Upper lobe of left lung (tissue), 6 donors: ENCODE results near the gene CDC73. TPM values are rescaled to one million over a fixed set of nuclear protein-coding genes. Genes with fewer than 3 reads are reported as not detected.

Experiments
- ATAC-seq, 2 donors: fragments of 200-7000 bp; cut with Tn5 transposase; one replicate each; pipeline ENCODE4 v1.9.1; 2022; ENCODE audit warnings: mild to moderate bottlenecking in 2 of 2, moderate library complexity in 2 of 2; ENCODE audit not compliant: low FRiP score in 2 of 2
- DNase-seq, 2 donors: peaks; one replicate each; pipeline ENCODE4 v3.0.0-alpha.2; 2019 to 2020
- H3K27ac ChIP-seq, 4 donors: fragments of 200-600 bp; sonication (generic); one replicate each; pipeline ENCODE4 v1.5.1; 2016 to 2019
- H3K27me3 ChIP-seq, 4 donors: fragments of 200-600 bp; sonication (generic); one replicate each; pipeline ENCODE4 v1.5.1; 2017 to 2019
- H3K36me3 ChIP-seq, 4 donors: fragments of 200-600 bp; sonication (generic); one replicate each; pipeline ENCODE4 v1.5.1; 2016 to 2019
- H3K4me1 ChIP-seq, 4 donors: fragments of 200-600 bp; sonication (generic); one replicate each; pipeline ENCODE4 v1.5.1; 2018 to 2019
- H3K4me3 ChIP-seq, 4 donors: fragments of 200-600 bp; sonication (generic); one replicate each; pipeline ENCODE4 v1.5.1; 2017 to 2019; ENCODE audit warnings: mild to moderate bottlenecking in 2 of 4, moderate library complexity in 1 of 4
- H3K9me3 ChIP-seq, 4 donors: fragments of 200-600 bp; sonication (generic); one replicate each; pipeline ENCODE4 v1.5.1; 2018 to 2019
- CTCF ChIP-seq, 6 experiments: fragments of 450-650 bp in 4 of 6; fragments of 200-600 bp in 2 of 6; sonication (generic) in 2 of 6; IDR thresholded peaks; one replicate each; pipeline ENCODE4 v1.5.1; 2016 to 2019; ENCODE audit warnings: antibody characterized with exemption in 6 of 6
- EP300 ChIP-seq, 4 donors: sonication (generic); formaldehyde crosslinking; IDR thresholded peaks; one replicate each; pipeline ENCODE4 v1.5.1; 2017; ENCODE audit warnings: antibody characterized with exemption in 4 of 4, control low read depth in 2 of 4
- POLR2A ChIP-seq, 4 donors: fragments of 450-650 bp; IDR thresholded peaks; one replicate each; pipeline ENCODE4 v1.5.1; 2016 to 2017; ENCODE audit warnings: antibody characterized with exemption in 4 of 4, mild to moderate bottlenecking in 2 of 4
- POLR2AphosphoS5 ChIP-seq, 2 donors: sonication (generic); formaldehyde crosslinking; IDR thresholded peaks; one replicate each; pipeline ENCODE4 v1.5.1; 2017; ENCODE audit warnings: antibody characterized with exemption in 2 of 2
- WGBS, 2 donors: methylation state at CpG; one replicate each; pipeline ENCODE4 v1.1.5; 2017 to 2018; 5-methylcytosine and 5-hydroxymethylcytosine counted together
- total RNA-seq, 6 donors: library from RNA; depleted of rRNA in 4 of 6; stranded (reverse); fragments of >200 nt in 4 of 6; gene quantifications; one replicate each; pipeline versions ENCODE4 v1.1.0 to v1.2.1, GENCODE V29; 2016 to 2021
- donor health status: DM: no; HTN: no; CAD: no; lungs with moderate emphysema.
- donor health status: DM: no; HTN: yes; CAD: no; lungs with severe emphysema.

CDC73 gene
- total RNA-seq, 6 donors from 2014 or later = 35.1 to 77.5 (median 47.5) TPM

- Histone ChIP-seq H3K9me3 (no peaks in the 10 kb centered on the region), H3K27ac (no peak overlapping the region), H3K4me1 (no peaks in the 10 kb centered on the region), H3K27me3 (no peaks in the 10 kb centered on the region), H3K36me3 (peaks cover 4 to 36% (median 7%) of the 10 kb centered on the region in 4 donors), H3K4me3 (no peak overlapping the region)
- 92 to 93% methylated on average over 15 of the region's 15 CpGs for whole genome bisulfite sequencing, 2 donors
- DNase-seq (peak in 1 of 2 donors; percentile 8), ATAC-seq (no peak)
- TF ChIP-seq CTCF (IDR thresholded peaks at IDR 0.05) (no peak), POLR2A (IDR thresholded peaks at IDR 0.05) (no peak), POLR2AphosphoS5 (IDR thresholded peaks at IDR 0.05) (no peak), EP300 (IDR thresholded peaks at IDR 0.05) (no peak)
These were observed 115.6 kb downstream of the CDC73 start for GRCh38 chr1:193237381-193237978.

DNA sequence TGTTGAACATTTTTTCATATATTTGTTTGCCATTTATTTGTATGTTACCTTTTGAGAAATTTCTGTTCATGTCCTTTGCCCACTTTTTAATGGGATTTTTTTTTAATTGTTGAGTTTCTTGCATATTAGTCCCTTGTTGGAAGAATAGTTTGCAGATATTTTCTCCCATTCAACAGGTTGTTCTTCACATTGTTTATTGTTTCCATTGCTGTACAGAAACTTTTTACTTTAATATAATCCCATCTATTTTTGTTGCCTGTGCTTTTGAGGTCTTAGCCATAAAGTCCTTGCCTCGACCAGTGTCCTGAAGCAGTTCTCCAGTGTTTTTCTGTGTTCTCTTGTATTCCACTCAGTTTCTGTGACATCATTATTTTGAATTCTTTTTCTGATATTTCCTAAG lies 118.8 kb downstream of the CDC73 start:
- TF ChIP-seq POLR2AphosphoS5 (IDR thresholded peaks at IDR 0.05) (no peak), POLR2A (IDR thresholded peaks at IDR 0.05) (no peak), EP300 (IDR thresholded peaks at IDR 0.05) (no peak), CTCF (IDR thresholded peaks at IDR 0.05) (no peak)

GRCh38 chr1:193241132-193241827 lies 119.4 kb downstream of the CDC73 start:
- no peak overlapping the region for H3K27ac ChIP-seq
- ATAC-seq (no peak), DNase-seq (peak in 1 of 2 donors; percentile 28)
- peaks cover 4 to 24% (median 6%) of the 10 kb centered on the region in 4 donors for H3K36me3 ChIP-seq
- 92 to 93% methylated on average over 5 to 7 of the region's 7 CpGs for WGBS, 2 donors
- H3K9me3 ChIP-seq = no peaks in the 10 kb centered on the region
- H3K4me1 ChIP-seq = no peaks in the 10 kb centered on the region
- H3K4me3 ChIP-seq = no peak overlapping the region
- TF ChIP-seq POLR2A (IDR thresholded peaks at IDR 0.05) = no peak
- TF ChIP-seq POLR2AphosphoS5 (IDR thresholded peaks at IDR 0.05) = no peak
- TF ChIP-seq EP300 (IDR thresholded peaks at IDR 0.05) = no peak
- no peak for TF ChIP-seq CTCF (IDR thresholded peaks at IDR 0.05)
- H3K27me3 ChIP-seq = no peaks in the 10 kb centered on the region

More for the DNA sequence above, 118.8 kb downstream of the CDC73 start:
- 98 to 100% methylated on average over 1 of the region's 1 CpG for WGBS, 2 donors
- Histone ChIP-seq H3K4me1 (no peaks in the 10 kb centered on the region), H3K27me3 (no peaks in the 10 kb centered on the region), H3K36me3 (peaks cover 4 to 26% (median 7%) of the 10 kb centered on the region in 4 donors), H3K27ac (no peak overlapping the region), H3K9me3 (no peaks in the 10 kb centered on the region), H3K4me3 (no peak overlapping the region)
- DNase-seq (no peak), ATAC-seq (no peak)

- WGBS, 2 donors = 90 to 99% methylated on average over 2 to 4 of the region's 4 CpGs
- no peak overlapping the region for H3K27ac ChIP-seq
- H3K4me3 ChIP-seq = no peak overlapping the region
- peak in 1 of 2 donors; percentile 10 for DNase-seq
- H3K9me3 ChIP-seq = no peaks in the 10 kb centered on the region
- H3K4me1 ChIP-seq = no peaks in the 10 kb centered on the region
- TF ChIP-seq POLR2A (IDR thresholded peaks at IDR 0.05) = no peak
- TF ChIP-seq POLR2AphosphoS5 (IDR thresholded peaks at IDR 0.05) = no peak
- TF ChIP-seq EP300 (IDR thresholded peaks at IDR 0.05) = no peak
- no peak for TF ChIP-seq CTCF (IDR thresholded peaks at IDR 0.05)
- peak in 1 of 2 donors; percentile 51 for ATAC-seq
- H3K27me3 ChIP-seq = no peaks in the 10 kb centered on the region
- H3K36me3 ChIP-seq = peaks cover under 1 to 16% (median 4%) of the 10 kb centered on the region in 4 donors
These were observed 120.2 kb downstream of the CDC73 start for GRCh38 chr1:193242000-193242399.
